RWPE2 (cell line): ENCODE data around the gene MYO1D.

ENCODE experiments used
- ATAC-seq: fragments of 200-7000 bp; cut with Tn5 transposase; 3 replicates; pipeline ENCODE4 v1.9.1; 2021; ENCODE audit warnings: low read depth
- DNase-seq: peaks from one replicate; pipeline ENCODE4 v3.0.0-alpha.2; 2020; ENCODE audit warnings: low spot score
- H3K27ac ChIP-seq: fragments of 450-650 bp; 2 replicates; pipeline ENCODE4 v1.5.1; 2017; ENCODE audit warnings: mild to moderate bottlenecking; ENCODE audit not compliant: poor library complexity, severe bottlenecking
- H3K27me3 ChIP-seq: fragments of 250-450 bp; sonication (Bioruptor Pico); 2 replicates; pipeline ENCODE4 v1.5.1; 2021; ENCODE audit warnings: mild to moderate bottlenecking, moderate library complexity; ENCODE audit not compliant: insufficient read depth, poor library complexity, severe bottlenecking
- H3K36me3 ChIP-seq: fragments of 250-450 bp; sonication (Bioruptor Pico); 2 replicates; pipeline ENCODE4 v1.5.1; 2020; ENCODE audit warnings: low read depth, mild to moderate bottlenecking, moderate library complexity
- H3K4me1 ChIP-seq: fragments of 250-450 bp; sonication (Bioruptor Pico); 2 replicates; pipeline ENCODE4 v1.5.1; 2021; ENCODE audit warnings: mild to moderate bottlenecking, moderate library complexity; ENCODE audit not compliant: insufficient read depth, poor library complexity, severe bottlenecking
- H3K4me3 ChIP-seq: fragments of 250-450 bp; sonication (Bioruptor Pico); 2 replicates; pipeline ENCODE4 v1.5.1; 2021; ENCODE audit warnings: mild to moderate bottlenecking, moderate library complexity; ENCODE audit not compliant: severe bottlenecking
- H3K9me3 ChIP-seq: fragments of 250-450 bp; sonication (Bioruptor Pico); 2 replicates; pipeline ENCODE4 v1.5.1; 2021; ENCODE audit warnings: mild to moderate bottlenecking, moderate library complexity; ENCODE audit not compliant: severe bottlenecking
- TF ChIP-seq, protein P1 (sequence below): fragments of 450-650 bp; IDR thresholded peaks from one replicate; pipeline ENCODE4 v1.5.1; 2017; ENCODE audit warnings: mild to moderate bottlenecking, moderate library complexity; ENCODE audit not compliant: poor library complexity, severe bottlenecking

Gene MYO1D

DNA sequence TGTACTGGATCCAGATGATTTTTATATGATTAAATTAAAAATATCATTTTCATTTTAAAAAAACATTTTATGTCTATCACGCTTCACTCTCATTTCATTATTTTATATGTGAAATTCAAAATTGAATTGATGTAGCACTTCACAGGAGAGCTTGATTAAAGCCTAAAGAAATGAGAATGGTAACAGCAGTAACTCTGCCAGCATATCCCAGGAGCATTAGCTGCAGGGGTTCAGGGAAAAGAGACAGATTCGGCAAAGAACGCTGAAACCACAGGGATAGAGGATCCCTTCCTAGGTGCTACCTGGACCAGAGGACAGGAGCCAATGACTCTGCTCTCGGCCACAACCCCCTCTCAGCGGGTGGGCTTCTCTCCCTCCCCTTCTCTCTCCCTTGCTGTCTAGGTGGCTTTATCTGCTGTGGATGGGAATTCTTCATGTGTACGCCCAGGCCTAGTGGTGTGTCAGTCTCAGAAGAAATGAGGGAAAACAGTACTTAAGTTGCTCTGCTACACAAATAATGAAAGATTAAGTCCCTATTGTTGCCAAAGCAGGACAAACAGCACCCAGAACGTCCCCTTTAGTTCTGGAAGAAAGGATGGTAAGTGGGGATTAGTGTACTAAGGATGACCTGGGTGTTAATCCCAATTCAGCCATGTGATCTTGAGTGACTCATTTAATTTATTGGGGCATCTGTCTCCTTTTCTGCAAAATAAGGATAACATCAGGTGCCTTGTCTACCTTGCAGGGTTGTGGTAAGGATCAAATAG, 266.9 kb downstream of the MYO1D start:
- ATAC-seq (no peak), DNase-seq (no peak)
- H3K9me3 ChIP-seq = no peaks in the 10 kb centered on the region
- no peaks in the 10 kb centered on the region for H3K36me3 ChIP-seq
- H3K4me3 ChIP-seq = no peak overlapping the region
- H3K27me3 ChIP-seq = no peaks in the 10 kb centered on the region
- H3K4me1 ChIP-seq = no peaks in the 10 kb centered on the region
- TF ChIP-seq, protein P1, sequence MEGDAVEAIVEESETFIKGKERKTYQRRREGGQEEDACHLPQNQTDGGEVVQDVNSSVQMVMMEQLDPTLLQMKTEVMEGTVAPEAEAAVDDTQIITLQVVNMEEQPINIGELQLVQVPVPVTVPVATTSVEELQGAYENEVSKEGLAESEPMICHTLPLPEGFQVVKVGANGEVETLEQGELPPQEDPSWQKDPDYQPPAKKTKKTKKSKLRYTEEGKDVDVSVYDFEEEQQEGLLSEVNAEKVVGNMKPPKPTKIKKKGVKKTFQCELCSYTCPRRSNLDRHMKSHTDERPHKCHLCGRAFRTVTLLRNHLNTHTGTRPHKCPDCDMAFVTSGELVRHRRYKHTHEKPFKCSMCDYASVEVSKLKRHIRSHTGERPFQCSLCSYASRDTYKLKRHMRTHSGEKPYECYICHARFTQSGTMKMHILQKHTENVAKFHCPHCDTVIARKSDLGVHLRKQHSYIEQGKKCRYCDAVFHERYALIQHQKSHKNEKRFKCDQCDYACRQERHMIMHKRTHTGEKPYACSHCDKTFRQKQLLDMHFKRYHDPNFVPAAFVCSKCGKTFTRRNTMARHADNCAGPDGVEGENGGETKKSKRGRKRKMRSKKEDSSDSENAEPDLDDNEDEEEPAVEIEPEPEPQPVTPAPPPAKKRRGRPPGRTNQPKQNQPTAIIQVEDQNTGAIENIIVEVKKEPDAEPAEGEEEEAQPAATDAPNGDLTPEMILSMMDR = no peak
- H3K27ac ChIP-seq = no peak overlapping the region

GRCh38 chr17:32609085-32609484, 267.8 kb downstream of the MYO1D start:
- TF ChIP-seq, protein P1 = peak; percentile 63
- no peaks in the 10 kb centered on the region for H3K9me3 ChIP-seq
- no peak overlapping the region for H3K4me3 ChIP-seq
- 0 out of 2 replicates have a peak, but pooled peaks cover 2% of the 10 kb centered on the region for H3K36me3 ChIP-seq
- no peaks in the 10 kb centered on the region for H3K4me1 ChIP-seq
- DNase-seq (no peak), ATAC-seq (peak; percentile 91)
- no peaks in the 10 kb centered on the region for H3K27me3 ChIP-seq
- no peak overlapping the region for H3K27ac ChIP-seq

GRCh38 chr17:32608267-32608666, 268.7 kb downstream of the MYO1D start:
- no peaks in the 10 kb centered on the region for H3K9me3 ChIP-seq
- H3K4me3 ChIP-seq = no peak overlapping the region
- no peaks in the 10 kb centered on the region for H3K4me1 ChIP-seq
- ATAC-seq (no peak), DNase-seq (no peak)
- TF ChIP-seq, protein P1 = no peak
- H3K27me3 ChIP-seq = no peaks in the 10 kb centered on the region
- 0 out of 2 replicates have a peak, but pooled peaks cover 2% of the 10 kb centered on the region for H3K36me3 ChIP-seq
- no peak overlapping the region for H3K27ac ChIP-seq

DNA sequence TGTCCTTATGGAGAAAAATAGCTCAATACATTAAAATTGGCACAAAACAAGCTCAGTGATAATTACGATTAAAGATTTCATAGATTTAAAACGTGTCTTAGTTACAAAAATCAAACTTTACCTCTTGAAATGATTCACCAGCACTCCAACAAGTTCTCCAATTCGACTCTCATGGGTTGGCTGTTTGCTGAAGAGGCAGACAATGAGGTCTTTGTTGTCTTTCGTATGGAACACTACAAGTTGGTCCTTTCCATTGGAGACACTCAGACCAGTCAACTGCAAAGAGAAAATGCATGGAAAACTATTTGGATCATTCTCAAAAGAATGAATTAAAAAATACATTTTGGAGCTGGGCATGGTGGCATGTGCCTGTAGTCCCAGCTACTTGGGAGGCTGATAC, 272.0 kb downstream of the MYO1D start:
- no peak for ATAC-seq
- H3K4me1 ChIP-seq = no peaks in the 10 kb centered on the region
- TF ChIP-seq, protein P1 = no peak
- DNase-seq = no peak
- H3K4me3 ChIP-seq = no peak overlapping the region
- no peak overlapping the region for H3K27ac ChIP-seq
- no peaks in the 10 kb centered on the region for H3K27me3 ChIP-seq
- no peaks in the 10 kb centered on the region for H3K9me3 ChIP-seq
- 0 out of 2 replicates have a peak, but pooled peaks cover 2% of the 10 kb centered on the region for H3K36me3 ChIP-seq

GRCh38 chr17:32602396-32602795, 274.5 kb downstream of the MYO1D start:
- no peak for ATAC-seq
- no peaks in the 10 kb centered on the region for H3K27me3 ChIP-seq
- TF ChIP-seq, protein P1 = no peak
- 0 out of 2 replicates have a peak, but pooled peaks cover 2% of the 10 kb centered on the region for H3K36me3 ChIP-seq
- H3K9me3 ChIP-seq = no peaks in the 10 kb centered on the region
- H3K27ac ChIP-seq = no peak overlapping the region
- no peak for DNase-seq
- H3K4me3 ChIP-seq = no peak overlapping the region
- H3K4me1 ChIP-seq = no peaks in the 10 kb centered on the region
